DOHH2 (cell line): ENCODE data around the gene SUPT4H1.

Experiments
- H3F3A ChIP-seq: fragments of 200-600 bp; sonication (generic), shearing (Covaris generic); 2 replicates; pipeline ENCODE4 v1.6.0; 2016; ENCODE audit warnings: antibody characterized with exemption, mild to moderate bottlenecking; ENCODE audit not compliant: control insufficient read depth, insufficient read depth
- H3K27ac ChIP-seq: fragments of 200-600 bp; sonication (generic); 2 replicates; pipeline ENCODE4 v1.5.1; 2014; ENCODE audit warnings: low read depth, mild to moderate bottlenecking, low read length, moderate library complexity
- H3K27me3 ChIP-seq: fragments of 200-600 bp; sonication (generic); 2 replicates; pipeline ENCODE4 v1.6.1; 2014; ENCODE audit warnings: mild to moderate bottlenecking, low read length, mixed read lengths; ENCODE audit not compliant: control insufficient read depth
- H3K36me3 ChIP-seq: fragments of 200-600 bp; sonication (generic); 2 replicates; pipeline ENCODE4 v1.6.1; 2014; ENCODE audit warnings: mild to moderate bottlenecking, low read length, moderate library complexity, mixed read lengths; ENCODE audit not compliant: control insufficient read depth
- H3K4me1 ChIP-seq: fragments of 200-600 bp; sonication (generic); 2 replicates; pipeline ENCODE4 v1.6.1; 2014; ENCODE audit warnings: mild to moderate bottlenecking, low read length, mixed read lengths; ENCODE audit not compliant: control insufficient read depth
- H3K4me2 ChIP-seq: fragments of 200-600 bp; sonication (generic); 2 replicates; pipeline ENCODE4 v1.6.0; 2014; ENCODE audit warnings: mild to moderate bottlenecking, low read length, moderate library complexity
- H3K4me3 ChIP-seq: fragments of 200-600 bp; sonication (generic); 2 replicates; pipeline ENCODE4 v1.5.1; 2014; ENCODE audit warnings: mild to moderate bottlenecking, low read length, mixed read lengths
- H3K79me2 ChIP-seq: fragments of 200-600 bp; sonication (generic); 2 replicates; pipeline ENCODE4 v1.6.1; 2014; ENCODE audit warnings: mild to moderate bottlenecking, low read length, mixed read lengths; ENCODE audit not compliant: control insufficient read depth
- H3K9me2 ChIP-seq: fragments of 200-600 bp; sonication (generic); replicated peaks from 2 replicates; pipeline ENCODE4 v1.6.1; 2014; ENCODE audit warnings: mild to moderate bottlenecking, low read length, mixed read lengths; ENCODE audit not compliant: control insufficient read depth
- H3K9me3 ChIP-seq: fragments of 200-600 bp; sonication (generic); 2 replicates; pipeline ENCODE4 v1.6.1; 2014; ENCODE audit warnings: antibody characterized with exemption, low read length, mixed read lengths; ENCODE audit not compliant: control insufficient read depth, insufficient read depth
- H4K20me1 ChIP-seq: fragments of 200-600 bp; sonication (generic); 2 replicates; pipeline ENCODE4 v1.6.0; 2014; ENCODE audit warnings: low read depth, mild to moderate bottlenecking, antibody characterized with exemption, low read length, moderate library complexity; ENCODE audit not compliant: control insufficient read depth, insufficient read depth
- CTCF ChIP-seq: fragments of 200-600 bp; sonication (generic); IDR thresholded peaks from one replicate; pipeline ENCODE4 v1.5.1; 2014; ENCODE audit warnings: antibody characterized with exemption, mild to moderate bottlenecking, low read depth, low read length; ENCODE audit not compliant: poor library complexity, severe bottlenecking
- EZH2phosphoT487 ChIP-seq: fragments of 200-600 bp; sonication (generic); IDR thresholded peaks from 2 replicates; pipeline ENCODE4 v1.6.1; 2017; ENCODE audit warnings: borderline replicate concordance, mild to moderate bottlenecking, antibody characterized with exemption, low read length, moderate library complexity, mixed read lengths

SUPT4H1 gene

GRCh38 chr17:58323366-58324055 is 28.5 kb downstream of the SUPT4H1 start:
- no peak overlapping the region for H3K4me2 ChIP-seq
- H3K27me3 ChIP-seq = peaks cover 58% of the 10 kb centered on the region
- TF ChIP-seq EZH2phosphoT487 = no peak
- H3K4me1 ChIP-seq = peaks cover 17% of the 10 kb centered on the region
- H3K79me2 ChIP-seq = no peaks in the 10 kb centered on the region
- no peaks in the 10 kb centered on the region for H3K9me3 ChIP-seq
- no peak overlapping the region for H3K27ac ChIP-seq
- no peak overlapping the region for H3K4me3 ChIP-seq
- no peaks in the 10 kb centered on the region for H3K36me3 ChIP-seq
- peaks cover 6% of the 10 kb centered on the region for H3F3A ChIP-seq
- H3K9me2 ChIP-seq = no peaks in the 10 kb centered on the region
- no peaks in the 10 kb centered on the region for H4K20me1 ChIP-seq

- Histone ChIP-seq H3K36me3 (no peaks in the 10 kb centered on the region), H3K9me2 (no peaks in the 10 kb centered on the region), H3K4me2 (no peak overlapping the region), H3K27me3 (peaks cover 54% of the 10 kb centered on the region), H3F3A (no peaks in the 10 kb centered on the region), H3K27ac (no peak overlapping the region), H3K79me2 (no peaks in the 10 kb centered on the region), H4K20me1 (no peaks in the 10 kb centered on the region), H3K4me1 (peaks cover 14% of the 10 kb centered on the region), H3K9me3 (no peaks in the 10 kb centered on the region), H3K4me3 (no peak overlapping the region)
- no peak for TF ChIP-seq EZH2phosphoT487
- no peak for TF ChIP-seq CTCF
These were observed 29.3 kb downstream of the SUPT4H1 start for GRCh38 chr17:58322581-58323185.

GRCh38 chr17:58321571-58322525 is 30.2 kb downstream of the SUPT4H1 start:
- H3K9me3 ChIP-seq = no peaks in the 10 kb centered on the region
- no peaks in the 10 kb centered on the region for H3K9me2 ChIP-seq
- no peak overlapping the region for H3K27ac ChIP-seq
- H3K27me3 ChIP-seq = peaks cover 46% of the 10 kb centered on the region
- no peaks in the 10 kb centered on the region for H3K36me3 ChIP-seq
- no peak for TF ChIP-seq CTCF
- H3K4me3 ChIP-seq = no peak overlapping the region
- H3K79me2 ChIP-seq = no peaks in the 10 kb centered on the region
- H3F3A ChIP-seq = no peaks in the 10 kb centered on the region; the same call in 1 of the 2 replicates
- peaks cover 19% of the 10 kb centered on the region for H3K4me1 ChIP-seq
- H4K20me1 ChIP-seq = no peaks in the 10 kb centered on the region
- no peak overlapping the region for H3K4me2 ChIP-seq
